ENCODE data around the gene UGT1A7.

Gene UGT1A7

DNA sequence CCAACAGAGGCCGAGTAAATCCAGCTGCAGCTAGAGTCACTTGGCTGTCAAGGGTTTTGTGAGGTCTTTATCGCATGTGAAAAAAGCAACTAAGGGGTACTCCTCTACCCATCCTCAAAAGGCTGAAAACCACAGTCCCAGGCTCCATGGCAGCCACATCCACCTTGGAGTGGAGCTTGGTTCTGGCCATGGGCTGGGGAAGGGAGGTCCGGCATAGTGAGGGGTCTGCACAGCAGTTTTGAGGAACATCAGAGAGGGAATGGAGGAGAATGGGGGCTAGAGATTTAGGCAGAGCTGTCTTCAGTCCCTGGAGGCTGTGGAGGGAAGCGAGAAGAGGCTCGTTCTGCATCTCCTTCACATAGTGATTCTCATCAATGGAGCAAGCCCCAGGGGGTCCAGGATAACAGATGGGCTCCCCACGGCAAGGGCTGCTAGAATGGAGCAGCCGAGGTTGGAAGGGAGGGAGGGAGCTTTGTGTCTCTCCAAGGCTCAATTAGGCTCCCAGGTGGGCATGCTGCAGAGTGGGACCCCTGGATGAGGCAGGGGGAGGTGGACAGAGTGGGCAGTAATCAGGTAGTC lies 117.5 kb downstream of the UGT1A7 start:
- no peak for DNase-seq (ENCODE audit: low read depth)

DNA sequence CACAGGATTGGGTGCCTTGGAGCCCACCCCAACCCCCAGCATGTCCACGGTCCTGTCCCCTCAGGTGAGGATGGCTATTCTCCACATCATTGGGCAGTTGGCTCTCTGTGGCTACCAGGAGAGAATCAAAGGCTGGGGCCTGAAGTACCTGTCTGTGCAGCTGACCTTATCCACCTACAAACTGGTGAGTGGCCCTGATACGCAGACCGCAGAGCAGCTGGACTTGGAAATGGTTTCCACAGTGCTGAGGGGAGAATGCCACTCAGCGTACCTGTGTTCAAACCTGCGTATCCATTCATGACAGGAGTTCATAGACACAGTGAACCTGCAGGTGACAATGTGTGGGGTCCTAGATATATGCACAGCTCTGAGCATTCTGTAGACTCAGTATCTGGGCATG lies 118.0 kb downstream of the UGT1A7 start:
- no peak for DNase-seq (ENCODE audit: low read depth)

DNA sequence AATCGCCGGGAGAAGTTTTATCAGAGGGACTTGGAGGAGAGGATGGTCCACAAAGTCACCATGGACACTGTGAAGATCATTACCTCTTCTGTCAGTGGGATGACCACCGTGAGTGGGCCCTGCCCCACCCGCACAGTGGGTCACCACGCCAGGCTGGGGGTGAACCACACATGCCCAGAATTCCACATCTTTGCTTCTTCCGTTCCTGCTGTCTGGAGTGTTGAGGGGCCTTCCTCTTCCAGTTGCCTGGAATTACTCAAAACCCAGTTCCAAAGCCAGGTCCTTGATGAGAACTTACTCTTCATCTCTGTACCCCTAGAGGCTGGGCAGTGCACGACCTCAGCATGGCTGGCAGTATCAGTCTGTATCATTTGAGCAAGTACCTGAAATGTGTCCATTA lies 118.5 kb downstream of the UGT1A7 start:
- no peak for DNase-seq (ENCODE audit: low read depth)

DNA sequence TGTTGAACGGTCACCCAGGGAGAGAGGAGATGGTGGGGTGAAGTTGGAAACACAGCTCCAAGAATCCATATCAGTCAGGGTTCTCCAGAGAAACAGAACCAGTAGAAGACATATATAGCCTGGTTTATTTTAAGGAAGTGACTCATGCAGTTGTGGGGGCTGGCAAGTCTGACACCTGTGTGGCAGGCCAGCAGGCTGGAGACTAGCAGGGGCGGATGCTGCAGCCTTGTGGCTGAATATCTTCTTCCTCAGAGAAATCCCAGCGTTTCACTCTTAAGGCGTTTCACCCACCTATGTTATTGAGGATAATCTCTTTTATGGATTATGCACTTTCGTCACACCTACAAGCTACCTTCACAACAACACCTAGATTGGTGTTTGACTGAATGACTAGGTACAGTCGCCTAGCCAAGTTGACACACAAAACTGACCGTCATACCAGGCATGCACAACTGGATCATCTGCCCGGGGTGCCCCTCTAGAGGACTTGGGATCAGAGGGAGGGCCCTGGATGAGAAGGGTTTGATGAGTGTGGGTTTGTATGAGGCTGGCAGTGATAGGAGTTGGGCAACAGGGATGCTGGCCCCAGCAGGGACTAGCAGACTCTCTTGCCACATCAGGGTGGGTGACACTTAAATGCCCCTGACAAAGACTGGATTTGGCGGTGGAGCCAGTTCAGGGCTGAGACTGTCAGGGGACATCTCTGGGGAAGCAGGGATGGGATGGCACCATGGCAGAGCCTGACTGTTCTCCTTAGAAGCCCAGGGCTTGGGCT lies 119.8 kb downstream of the UGT1A7 start:
- no peak for DNase-seq (ENCODE audit: low read depth)

DNA sequence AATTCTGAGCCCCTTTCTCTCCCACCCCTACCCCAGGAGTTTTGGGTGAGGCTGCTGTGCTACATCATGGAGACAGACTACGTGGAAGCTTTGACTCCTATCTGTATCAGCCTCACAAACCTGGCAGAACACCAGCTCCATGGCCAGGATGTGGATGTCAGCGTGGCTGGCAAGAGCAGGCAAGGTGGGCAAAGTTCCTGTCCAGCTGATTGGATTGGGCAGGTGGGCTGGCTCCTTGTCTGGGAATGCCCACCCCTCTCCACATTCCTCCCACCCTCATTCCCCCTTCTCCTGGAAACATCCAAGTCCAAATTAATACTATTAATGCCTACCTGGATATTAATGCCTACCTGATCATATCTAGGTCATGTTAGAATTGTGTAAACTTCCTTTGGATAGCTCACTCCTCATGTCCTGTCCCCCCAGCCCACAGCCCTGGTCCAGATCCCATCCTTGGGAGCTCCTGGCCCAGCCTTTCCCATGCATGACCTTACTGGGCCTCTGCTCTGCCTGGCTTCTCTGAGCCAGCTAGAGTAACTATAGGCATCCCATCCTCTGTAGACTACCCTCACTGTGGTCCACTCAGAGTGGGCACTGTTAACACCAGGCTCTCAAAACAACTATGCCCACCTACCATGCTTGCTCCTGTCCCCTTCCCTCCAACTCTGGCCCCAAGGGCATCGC lies 120.6 kb downstream of the UGT1A7 start:
- no peak for DNase-seq (ENCODE audit: low read depth)

DNA sequence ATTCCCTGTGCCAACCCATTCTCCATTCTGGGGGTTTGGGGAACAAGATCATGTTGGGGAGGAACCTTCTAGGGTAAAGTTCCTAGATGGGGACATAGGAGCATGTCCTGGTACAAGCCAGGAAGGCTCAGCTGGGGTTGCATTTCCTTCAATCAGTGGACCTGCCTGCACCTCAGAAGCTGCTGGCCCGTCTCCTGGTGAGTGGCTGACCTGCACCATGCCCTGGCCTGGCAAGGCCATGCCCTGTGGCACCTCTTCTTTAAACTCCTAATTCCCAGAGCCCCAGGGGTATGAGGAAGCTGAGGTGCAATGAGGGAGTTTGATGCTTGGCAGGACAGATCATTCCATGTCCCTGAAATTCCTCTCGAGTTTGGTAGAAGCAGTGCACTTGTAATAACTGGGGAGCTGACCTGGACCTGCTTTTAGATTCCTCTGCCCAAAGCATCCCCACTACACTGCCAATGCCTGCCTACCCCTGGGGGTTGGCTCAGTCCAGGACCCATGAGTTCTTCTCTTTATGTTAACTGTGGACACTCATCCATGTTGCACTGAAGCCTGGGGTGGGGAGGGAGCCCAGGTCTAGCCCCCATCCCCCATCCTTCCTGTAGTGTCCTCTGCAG lies 121.7 kb downstream of the UGT1A7 start:
- DNase-seq (ENCODE audit: low read depth) = no peak

DNA sequence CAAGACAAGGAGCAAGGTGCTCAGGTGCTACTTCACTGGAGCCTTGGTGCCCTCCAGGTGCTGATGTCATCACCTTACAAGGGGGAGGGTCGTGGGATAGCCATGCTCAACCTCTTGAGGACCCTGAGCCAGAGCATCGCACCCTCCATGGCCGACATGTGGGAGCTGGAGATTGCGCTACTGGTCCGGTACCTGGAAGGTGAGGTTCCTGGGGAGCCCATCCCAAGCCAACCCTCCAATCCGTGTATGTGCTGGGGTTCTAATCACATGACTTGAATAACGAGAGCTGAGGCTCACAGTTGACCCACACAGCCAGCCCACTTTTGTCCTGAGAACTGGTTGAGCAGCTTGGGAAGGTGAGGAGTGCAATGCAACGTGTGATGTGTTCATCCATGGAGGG lies 122.3 kb downstream of the UGT1A7 start:
- no peak for DNase-seq (ENCODE audit: low read depth)

DNA sequence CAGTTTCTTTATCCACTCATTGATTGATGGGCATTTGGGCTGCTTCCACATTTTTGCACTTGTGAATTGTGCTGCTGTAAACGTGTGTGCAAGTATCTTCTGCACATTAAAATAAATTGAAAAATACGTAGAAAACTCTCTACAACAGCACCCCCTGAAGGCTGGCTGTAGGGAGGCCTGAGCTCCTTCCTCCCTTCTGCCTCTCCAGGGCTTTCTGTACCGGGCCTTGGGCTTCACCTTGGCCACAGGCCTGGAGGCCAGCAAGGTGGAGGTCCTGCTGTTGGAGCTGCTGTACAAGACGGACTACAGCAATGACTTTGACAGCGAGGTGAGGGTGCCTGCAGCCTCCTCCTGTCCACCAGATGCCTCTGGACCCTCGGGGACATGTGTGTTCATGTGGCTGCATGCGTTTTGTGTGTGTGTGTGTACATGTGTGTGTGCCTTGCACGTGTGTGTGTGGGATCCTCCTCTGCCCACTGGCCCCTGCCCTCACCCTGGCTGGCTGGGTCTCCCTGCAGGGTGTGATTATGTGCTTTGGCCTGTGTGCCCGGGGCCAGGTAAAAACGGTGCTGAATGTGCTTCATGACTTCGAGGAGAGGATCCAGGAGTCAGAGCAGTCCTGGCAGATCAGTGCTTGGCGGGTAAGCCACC lies 125.6 kb downstream of the UGT1A7 start:
- no peak for DNase-seq (ENCODE audit: low read depth)

DNA sequence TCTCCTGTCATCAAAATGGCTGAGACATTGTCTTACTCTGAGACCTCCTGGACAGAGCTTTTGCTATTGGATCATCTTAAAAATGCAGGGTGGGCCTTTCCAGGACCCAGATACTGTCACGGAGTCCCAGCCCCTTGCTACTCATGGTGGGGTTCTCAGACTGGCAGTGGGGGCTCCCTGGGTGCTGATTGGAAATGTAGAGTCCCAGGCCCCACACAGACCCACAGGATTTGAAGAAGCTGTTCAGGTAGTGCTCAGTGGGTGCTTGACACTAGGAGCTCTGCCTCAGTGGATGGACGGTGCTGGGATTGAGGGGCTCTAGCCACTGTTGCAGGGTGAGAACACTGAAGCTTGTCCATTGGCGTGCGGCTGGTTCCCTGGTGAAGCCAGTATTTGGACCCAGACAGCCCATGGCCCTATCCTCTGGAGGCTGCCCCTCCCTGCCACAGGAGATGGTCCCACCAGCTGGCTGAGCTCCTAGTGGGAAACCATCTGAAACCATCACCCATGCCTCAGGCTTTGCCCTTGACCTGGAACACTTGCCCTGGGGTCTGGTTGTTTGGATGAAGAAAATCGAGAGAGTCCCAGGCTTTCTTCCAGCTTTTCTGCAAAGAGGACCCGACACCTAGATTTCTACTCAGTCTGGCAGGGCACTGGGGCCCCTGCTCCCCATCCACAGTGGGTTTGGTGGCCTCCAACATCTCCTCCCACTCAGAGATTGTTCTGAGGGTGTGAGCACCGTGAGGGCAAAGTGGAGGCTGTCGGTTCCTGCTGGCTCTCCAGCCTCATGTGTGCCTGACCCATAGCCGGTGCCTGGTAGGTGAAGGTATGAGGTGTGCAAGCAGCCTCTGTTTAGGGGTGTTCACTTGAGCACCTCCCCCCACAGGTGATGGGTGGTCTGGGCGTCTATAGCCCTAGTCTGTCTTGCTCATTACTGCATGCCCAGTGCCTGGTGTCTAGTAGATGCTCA lies 126.5 kb downstream of the UGT1A7 start:
- DNase-seq (ENCODE audit: low read depth) = no peak

DNA sequence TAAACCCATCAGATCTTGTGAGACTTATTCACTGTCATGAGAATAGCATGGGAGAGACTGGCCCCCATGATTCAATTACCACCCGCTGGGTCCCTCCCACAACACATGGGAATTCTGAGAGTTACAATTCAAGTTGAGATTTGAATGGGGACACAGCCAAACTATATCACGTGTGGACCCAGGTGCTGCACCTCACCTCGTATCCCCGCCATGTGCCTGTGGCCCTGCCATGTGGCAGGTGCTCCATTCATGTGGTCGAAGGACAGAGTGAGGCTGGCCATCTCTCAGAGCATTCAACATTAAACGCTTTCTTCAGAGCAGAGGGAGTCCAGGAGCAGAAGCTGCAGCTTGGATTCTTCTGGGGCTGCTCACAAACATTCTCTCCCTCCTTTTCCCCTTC lies 128.7 kb downstream of the UGT1A7 start:
- no peak for DNase-seq (ENCODE audit: low read depth)

DNA sequence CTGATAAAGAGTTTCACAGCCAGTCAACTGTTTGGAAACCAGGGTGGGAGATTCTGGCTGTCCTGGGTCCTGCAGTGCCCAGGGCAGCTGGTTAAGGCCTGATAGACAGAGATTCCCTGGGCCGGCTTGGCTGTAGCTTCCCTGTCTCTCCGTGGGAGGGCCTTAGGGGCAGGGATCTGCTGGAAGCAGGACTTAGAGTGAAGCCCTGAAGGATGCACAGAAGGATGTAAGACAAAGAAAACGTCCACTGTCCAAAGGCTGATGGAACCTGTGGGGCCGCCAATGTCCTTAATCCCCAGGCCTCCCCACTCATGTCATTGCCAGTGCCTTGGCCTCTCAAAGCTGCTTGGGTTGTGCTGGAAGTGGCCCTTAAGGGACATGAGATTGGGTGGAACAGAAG lies 129.4 kb downstream of the UGT1A7 start:
- DNase-seq (ENCODE audit: low read depth) = no peak

DNA sequence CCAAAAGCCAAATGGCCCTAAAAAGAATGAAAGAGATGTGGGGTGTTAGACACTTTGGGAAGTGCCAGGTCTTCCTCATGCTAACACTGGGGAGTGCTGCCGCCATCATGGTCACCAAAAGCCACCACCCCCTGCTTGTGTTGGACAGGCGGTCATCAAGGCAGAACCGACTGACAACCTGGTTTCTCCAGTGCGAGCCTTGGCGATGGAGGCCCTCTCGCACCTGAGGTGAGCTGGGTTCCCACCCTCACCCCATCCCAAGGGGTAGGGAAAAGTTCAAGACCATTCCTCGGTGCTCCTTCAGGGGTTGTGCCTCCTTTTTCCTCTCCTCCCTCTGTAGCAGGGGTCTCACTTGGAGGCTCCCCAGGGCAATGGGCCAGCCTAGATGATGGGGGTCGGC lies 130.0 kb downstream of the UGT1A7 start:
- DNase-seq (ENCODE audit: low read depth) = no peak

DNA sequence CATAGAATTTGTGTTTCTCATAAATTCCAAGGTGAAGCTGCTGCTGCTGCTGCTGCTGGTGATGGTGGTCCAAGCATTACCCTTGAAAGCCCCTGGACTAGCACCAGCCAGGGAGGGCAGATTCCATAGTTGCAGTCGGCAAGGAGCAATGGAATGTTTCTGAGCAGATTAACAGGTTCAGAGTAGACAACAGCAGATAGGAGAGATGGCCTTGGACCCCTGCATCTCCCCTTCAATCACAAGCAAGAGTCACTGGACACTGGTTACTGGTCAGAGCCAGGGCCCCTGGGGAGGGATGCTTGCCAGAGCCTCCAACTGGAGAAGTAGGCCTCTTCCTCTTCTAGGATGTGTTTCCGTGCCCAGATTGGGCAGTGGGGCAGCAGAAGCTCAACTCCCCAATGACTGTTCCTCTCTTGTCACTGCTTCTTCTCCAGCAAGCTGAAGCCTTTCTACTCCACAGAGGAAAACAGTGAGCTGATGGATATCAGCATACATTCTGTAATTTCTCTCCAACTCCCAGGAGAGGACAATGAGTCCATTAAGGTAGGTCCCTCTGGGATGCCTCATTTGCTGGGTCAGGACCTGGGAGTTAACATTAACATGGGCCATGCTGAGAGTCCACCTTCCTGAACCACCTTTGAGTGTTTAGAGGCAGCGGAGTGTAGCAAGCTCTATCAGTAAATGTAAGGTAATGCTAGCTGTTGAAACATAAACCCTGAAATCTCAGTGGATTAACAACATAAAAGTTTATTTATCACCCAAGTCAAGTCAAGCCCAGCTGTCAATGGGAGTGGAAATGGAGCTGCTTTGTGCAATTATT lies 131.7 kb downstream of the UGT1A7 start:
- no peak for DNase-seq (ENCODE audit: low read depth)

DNA sequence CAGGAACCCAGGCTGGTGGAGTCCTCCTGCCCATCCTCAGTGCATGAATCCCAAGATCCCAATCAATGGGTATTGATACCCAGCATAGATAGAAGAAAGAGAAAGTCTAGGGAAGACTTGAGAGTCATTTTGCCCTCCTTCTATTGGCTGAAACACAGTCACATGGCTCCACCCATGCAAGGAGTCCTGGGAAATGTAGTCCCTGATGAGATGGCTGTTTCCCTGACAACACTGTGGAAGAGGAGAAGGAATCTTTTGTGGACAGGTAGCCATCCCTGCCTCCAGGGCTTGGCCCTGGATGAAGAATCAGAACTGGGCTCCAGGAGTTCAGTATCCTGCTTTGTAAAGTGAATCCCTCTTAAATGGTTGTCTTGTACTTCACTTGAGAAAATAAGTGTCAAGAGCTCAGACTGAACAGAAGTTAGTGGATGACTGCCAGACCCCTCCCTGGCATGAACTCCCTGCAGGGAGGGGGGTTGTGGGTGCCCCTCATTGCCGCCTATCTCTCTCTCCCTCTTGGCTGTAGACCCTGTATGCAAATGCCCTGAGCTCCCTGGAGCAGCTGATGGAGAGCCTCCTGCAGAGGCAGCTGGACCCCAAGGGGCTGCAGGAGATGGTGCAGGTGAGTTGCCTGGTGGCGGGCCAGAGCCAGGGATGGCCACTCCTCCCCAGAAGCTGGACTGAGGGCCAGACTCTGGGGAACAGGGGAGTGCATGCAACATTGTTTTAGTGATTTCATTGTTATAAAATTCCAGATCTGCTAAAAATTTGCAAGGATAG lies 132.5 kb downstream of the UGT1A7 start:
- DNase-seq (ENCODE audit: low read depth) = no peak

DNA sequence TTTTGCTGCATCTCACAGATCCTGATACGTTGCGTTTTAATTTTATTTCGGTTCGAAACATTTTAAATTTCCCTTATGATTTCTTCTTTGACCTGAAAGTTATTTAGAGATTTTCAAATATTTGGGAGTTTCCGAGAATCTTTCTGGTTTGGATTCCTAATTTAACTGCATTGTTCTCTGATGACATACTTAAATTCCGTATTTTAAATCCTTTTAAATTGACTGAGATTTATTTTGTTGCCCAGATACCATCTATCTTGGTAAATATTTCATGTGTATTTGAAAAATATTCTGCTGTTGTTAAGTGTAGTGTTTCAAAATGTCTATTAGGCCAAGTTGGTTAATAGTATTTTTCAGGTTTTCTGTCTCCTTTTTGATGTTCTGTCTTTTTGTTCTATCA lies 134.2 kb downstream of the UGT1A7 start:
- no peak for DNase-seq (ENCODE audit: low read depth)

DNA sequence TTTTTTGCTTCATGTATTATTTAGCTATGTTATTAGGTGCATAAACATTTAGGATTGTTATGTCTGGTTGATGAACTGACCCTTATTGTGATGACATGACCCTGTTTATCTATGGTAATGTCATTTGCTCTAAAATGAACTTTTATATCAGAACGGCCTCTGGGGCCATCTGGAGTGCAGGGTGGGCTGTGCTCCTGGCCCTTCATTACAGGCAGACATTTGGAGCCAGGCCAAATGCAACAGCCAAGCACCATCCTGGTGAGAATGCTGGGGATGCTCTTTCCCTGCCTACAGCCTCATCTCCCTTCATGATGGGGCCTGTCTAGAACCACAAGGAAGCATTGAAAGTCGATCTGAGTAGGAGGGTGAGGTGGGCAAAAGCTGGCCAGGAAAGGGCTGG lies 134.6 kb downstream of the UGT1A7 start:
- no peak for DNase-seq (ENCODE audit: low read depth)

DNA sequence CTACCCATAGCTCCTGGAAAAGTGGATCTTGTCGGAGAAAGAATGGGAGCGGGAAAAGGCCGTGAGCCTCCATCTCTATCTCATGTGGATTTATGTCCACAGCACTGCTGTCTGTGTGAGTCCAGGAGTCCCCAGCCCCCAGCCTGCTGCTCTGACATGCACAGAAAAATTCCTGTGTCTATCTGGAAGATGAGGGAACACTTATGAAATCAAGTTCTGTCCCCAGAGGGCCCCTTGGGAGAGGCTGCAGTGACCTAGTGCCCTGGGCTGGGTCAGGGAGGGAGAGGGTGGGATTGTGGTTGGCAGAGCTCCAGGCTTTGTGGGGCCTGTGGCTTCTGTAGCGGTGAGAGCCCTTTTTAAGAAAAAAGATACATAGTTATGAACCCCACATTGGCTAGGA lies 135.1 kb downstream of the UGT1A7 start:
- DNase-seq (ENCODE audit: low read depth) = no peak

DNA sequence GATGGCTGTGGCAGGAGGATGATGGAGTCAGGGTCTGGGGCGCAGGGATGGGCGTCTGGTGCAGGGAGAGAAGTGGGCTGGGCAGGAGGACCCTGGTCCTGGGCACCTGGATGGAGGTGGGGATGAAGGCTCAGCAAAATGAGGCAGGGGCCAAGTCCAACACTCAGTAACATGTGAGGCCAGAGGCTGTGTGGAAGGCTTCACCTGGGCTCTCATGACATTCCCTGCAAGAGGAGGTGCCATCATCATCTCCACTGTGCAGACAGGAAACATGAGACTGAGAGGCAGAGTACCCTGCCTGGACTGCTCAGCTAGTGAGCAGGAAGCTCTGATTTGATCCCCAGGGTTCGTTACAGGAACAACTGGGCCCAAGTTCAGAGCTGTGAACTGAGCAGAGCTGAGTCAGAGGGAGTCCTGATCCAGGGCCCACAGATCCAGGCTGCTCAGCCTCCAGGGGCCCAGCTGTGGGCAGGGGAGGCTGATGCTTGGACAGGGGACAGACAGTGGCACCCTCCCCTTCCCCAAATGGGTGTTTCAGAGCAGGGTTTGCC lies 135.7 kb downstream of the UGT1A7 start:
- DNase-seq (ENCODE audit: low read depth) = no peak

DNA sequence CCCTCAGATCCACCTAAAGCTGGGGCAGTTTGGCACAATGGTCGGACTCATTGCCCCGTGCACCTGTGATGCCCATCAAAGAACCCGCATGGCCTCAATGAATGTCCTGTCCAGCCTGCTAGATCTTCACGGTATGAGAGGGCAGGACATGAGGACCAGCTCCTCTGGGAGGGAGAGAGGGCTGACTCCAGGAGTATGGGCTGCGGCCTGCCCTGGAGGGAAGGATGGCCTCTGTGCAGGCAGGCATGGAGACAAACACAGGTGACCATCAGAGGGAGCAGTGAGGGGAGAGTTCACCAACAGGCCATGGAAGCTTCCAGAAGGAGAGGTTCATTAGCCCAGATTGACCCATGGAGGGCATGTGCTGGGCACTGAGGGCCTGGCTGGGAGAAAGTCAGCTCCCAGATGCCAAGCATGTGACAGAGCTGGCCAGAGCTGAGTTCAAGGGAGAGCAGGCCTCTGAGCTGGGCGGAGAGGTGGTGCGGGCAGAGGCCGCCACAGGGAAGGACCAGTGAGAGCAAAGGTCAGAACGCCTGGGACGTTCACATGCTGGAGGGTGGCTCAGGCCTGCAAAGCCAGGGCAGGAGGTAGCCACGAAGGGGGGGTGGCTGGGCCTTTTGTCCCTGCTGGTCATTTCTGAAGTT lies 136.4 kb downstream of the UGT1A7 start:
- DNase-seq (ENCODE audit: low read depth) = no peak
